ENCODE measurements around the gene SYNGR4. TPM values are rescaled to one million over a fixed set of nuclear protein-coding genes. Genes with fewer than 3 reads are reported as not detected.

Gene SYNGR4
- polyA plus RNA-seq, 1 donor (not counting 4 experiments of a cell fraction or from before 2014, with no cell fraction given), result not detected

DNA sequence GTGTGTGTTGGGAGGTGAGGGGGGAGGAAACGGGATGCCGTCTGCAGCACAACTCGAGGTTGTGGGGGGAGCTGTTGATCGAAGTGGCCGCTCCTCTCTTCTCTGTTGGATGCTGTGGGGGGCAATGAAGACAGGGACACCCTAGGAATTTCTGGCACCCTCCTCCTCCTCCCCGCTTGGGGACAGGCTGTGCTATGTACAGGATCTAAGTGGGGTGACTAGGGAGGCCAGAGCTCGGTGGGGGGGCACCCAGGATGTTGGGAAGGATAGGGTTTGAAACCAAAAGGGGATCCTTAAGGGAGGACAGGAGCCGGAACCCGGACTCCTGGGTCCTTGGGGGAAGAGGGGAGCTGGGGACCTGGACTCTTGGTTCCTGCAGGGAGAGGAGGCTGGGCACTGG, 31.3 kb downstream of the SYNGR4 start:
- DNase-seq (ENCODE audit: low read depth, low spot score) (no peak), FAIRE-seq (no peak)
- no peak for TF ChIP-seq EZH2 (IDR thresholded peaks at IDR 0.05; ENCODE audit: low read length)
- TF ChIP-seq, protein P1, sequence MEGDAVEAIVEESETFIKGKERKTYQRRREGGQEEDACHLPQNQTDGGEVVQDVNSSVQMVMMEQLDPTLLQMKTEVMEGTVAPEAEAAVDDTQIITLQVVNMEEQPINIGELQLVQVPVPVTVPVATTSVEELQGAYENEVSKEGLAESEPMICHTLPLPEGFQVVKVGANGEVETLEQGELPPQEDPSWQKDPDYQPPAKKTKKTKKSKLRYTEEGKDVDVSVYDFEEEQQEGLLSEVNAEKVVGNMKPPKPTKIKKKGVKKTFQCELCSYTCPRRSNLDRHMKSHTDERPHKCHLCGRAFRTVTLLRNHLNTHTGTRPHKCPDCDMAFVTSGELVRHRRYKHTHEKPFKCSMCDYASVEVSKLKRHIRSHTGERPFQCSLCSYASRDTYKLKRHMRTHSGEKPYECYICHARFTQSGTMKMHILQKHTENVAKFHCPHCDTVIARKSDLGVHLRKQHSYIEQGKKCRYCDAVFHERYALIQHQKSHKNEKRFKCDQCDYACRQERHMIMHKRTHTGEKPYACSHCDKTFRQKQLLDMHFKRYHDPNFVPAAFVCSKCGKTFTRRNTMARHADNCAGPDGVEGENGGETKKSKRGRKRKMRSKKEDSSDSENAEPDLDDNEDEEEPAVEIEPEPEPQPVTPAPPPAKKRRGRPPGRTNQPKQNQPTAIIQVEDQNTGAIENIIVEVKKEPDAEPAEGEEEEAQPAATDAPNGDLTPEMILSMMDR (optimal IDR thresholded peaks at IDR 0.05 in 1 of 3, IDR thresholded peaks at IDR 0.05 in 1 of 3, conservative IDR thresholded peaks at IDR 0.05 in 1 of 3; ENCODE audit: extremely low read depth in 1 of 3, insufficient read depth in 2 of 3, low read length in 3 of 3), result no peak
- no peak overlapping the region for H3K4me2 ChIP-seq (ENCODE audit: control insufficient read depth, extremely low read depth, insufficient read depth, low read depth, low read length)
- H2AFZ ChIP-seq (ENCODE audit: control insufficient read depth, low read length), result no peak overlapping the region
- peaks cover 8% of the 10 kb centered on the region for H3K79me2 ChIP-seq (ENCODE audit: control insufficient read depth, insufficient read depth, low read length)
- dilution Hi-C loops (cut with MboI; ENCODE audit: extremely low pct_ligation_motif_present, low sequenced_read_pairs), result no loop called here
- H3K36me3 ChIP-seq (ENCODE audit: control insufficient read depth in 2 of 2, extremely low read depth in 1 of 2, insufficient read depth in 2 of 2, low read length in 2 of 2), result no peaks in the 10 kb centered on the region
- H3K27me3 ChIP-seq (ENCODE audit: control insufficient read depth, extremely low read depth, insufficient read depth, low read length), result peaks cover 37% of the 10 kb centered on the region
- H3K9me1 ChIP-seq (ENCODE audit: control insufficient read depth, extremely low read depth, insufficient read depth, low read length), result no peaks in the 10 kb centered on the region
- H4K20me1 ChIP-seq (ENCODE audit: control insufficient read depth, extremely low read depth, insufficient read depth, low read length), result no peaks in the 10 kb centered on the region
- no peak overlapping the region for H3K4me3 ChIP-seq (ENCODE audit: control insufficient read depth in 2 of 3, extremely low read depth in 1 of 3, insufficient read depth in 2 of 3, low read depth in 1 of 3, low read length in 3 of 3)
- H3K9ac ChIP-seq (ENCODE audit: control insufficient read depth, extremely low read depth, insufficient read depth, low read length), result no peak overlapping the region
- no peaks in the 10 kb centered on the region for H3K9me3 ChIP-seq (ENCODE audit: control insufficient read depth, low read depth, low read length)
- peaks cover 17% of the 10 kb centered on the region for H3K4me1 ChIP-seq (ENCODE audit: control insufficient read depth, extremely low read depth, insufficient read depth, low read length)
- no peak overlapping the region for H3K27ac ChIP-seq (ENCODE audit: control insufficient read depth, insufficient read depth, low read length)

DNA sequence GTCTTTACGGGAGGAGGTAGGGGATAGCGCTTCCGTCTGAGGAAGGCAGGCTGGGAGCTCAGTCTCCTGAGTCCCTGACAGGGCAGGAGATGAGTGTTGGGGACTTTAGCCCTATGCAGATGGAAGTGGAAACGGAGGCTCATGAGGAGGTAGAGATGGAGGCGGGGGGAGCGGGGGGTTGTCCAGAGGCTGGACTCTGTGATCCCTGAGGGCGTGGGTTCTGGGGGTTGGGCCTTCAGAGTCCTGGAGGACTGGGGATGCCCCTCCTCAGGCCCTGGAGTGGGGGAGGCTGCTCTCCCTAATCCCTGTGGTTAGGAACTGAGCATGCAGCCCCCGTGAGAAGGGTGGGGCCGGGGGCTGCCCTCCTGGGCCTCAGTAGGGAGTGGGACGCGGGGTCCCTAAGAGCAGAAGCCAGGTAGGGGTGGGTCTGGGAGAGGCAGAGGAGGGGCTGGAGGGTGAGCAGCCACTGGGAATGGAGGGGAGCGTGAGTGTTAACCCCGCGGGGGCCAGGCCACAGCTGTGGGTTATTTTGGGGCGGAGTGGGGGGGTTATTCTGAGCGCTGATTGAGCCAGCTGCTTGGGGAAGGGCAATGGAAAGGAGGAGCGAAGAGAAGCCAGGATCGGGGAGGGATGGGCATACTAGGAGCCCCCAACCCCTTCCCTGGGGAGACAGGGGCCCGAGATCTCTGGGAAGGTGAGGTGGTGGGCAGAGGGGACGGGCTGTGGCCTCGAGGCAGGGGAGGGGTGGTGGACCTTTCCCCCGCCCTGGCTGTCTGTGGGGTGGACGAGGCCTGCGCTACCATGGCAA, 32.1 kb downstream of the SYNGR4 start:
- peaks cover 37% of the 10 kb centered on the region for H3K27me3 ChIP-seq (ENCODE audit: control insufficient read depth, extremely low read depth, insufficient read depth, low read length)
- FAIRE-seq (no peak), DNase-seq (ENCODE audit: low read depth, low spot score) (no peak)
- H3K9me3 ChIP-seq (ENCODE audit: control insufficient read depth, low read depth, low read length), result no peaks in the 10 kb centered on the region
- dilution Hi-C loops (cut with MboI; ENCODE audit: extremely low pct_ligation_motif_present, low sequenced_read_pairs), result no loop called here
- no peak for TF ChIP-seq EZH2 (IDR thresholded peaks at IDR 0.05; ENCODE audit: low read length)
- TF ChIP-seq, protein P1 (optimal IDR thresholded peaks at IDR 0.05 in 1 of 3, IDR thresholded peaks at IDR 0.05 in 1 of 3, conservative IDR thresholded peaks at IDR 0.05 in 1 of 3; ENCODE audit: extremely low read depth in 1 of 3, insufficient read depth in 2 of 3, low read length in 3 of 3), result no peak
- H3K79me2 ChIP-seq (ENCODE audit: control insufficient read depth, insufficient read depth, low read length), result peaks cover 1% of the 10 kb centered on the region
- no peak overlapping the region for H3K9ac ChIP-seq (ENCODE audit: control insufficient read depth, extremely low read depth, insufficient read depth, low read length)
- H3K4me3 ChIP-seq (ENCODE audit: control insufficient read depth in 2 of 3, extremely low read depth in 1 of 3, insufficient read depth in 2 of 3, low read depth in 1 of 3, low read length in 3 of 3), result no peak overlapping the region
- no peak overlapping the region for H3K27ac ChIP-seq (ENCODE audit: control insufficient read depth, insufficient read depth, low read length)
- H3K36me3 ChIP-seq (ENCODE audit: control insufficient read depth in 2 of 2, extremely low read depth in 1 of 2, insufficient read depth in 2 of 2, low read length in 2 of 2), result no peaks in the 10 kb centered on the region
- no peaks in the 10 kb centered on the region for H3K9me1 ChIP-seq (ENCODE audit: control insufficient read depth, extremely low read depth, insufficient read depth, low read length)
- H4K20me1 ChIP-seq (ENCODE audit: control insufficient read depth, extremely low read depth, insufficient read depth, low read length), result no peaks in the 10 kb centered on the region
- no peak overlapping the region for H3K4me2 ChIP-seq (ENCODE audit: control insufficient read depth, extremely low read depth, insufficient read depth, low read depth, low read length)
- peaks cover 17% of the 10 kb centered on the region for H3K4me1 ChIP-seq (ENCODE audit: control insufficient read depth, extremely low read depth, insufficient read depth, low read length)
- H2AFZ ChIP-seq (ENCODE audit: control insufficient read depth, low read length), result no peak overlapping the region

All from keratinocyte (primary cell).